Measurements from ENCODE around the gene TMEM45B.

- TF ChIP-seq USF2 (IDR thresholded peaks at IDR 0.05; ENCODE audit: borderline replicate concordance, low read depth, low read length), result no peak
- no peak for TF ChIP-seq FOXJ3 (CRISPR knock-in tag; IDR thresholded peaks at IDR 0.05)
- no peak for TF ChIP-seq CHD2 (IDR thresholded peaks at IDR 0.05; ENCODE audit: low read length, partially characterized antibody)
- no peak for TF ChIP-seq CTCF (IDR thresholded peaks at IDR 0.05)
- no peak for TF ChIP-seq RFX5 (IDR thresholded peaks at IDR 0.05; ENCODE audit: low read length)
- no peak for TF ChIP-seq RXRA (IDR thresholded peaks at IDR 0.05; ENCODE audit: borderline replicate concordance, low read depth)
- no peak for TF ChIP-seq EP300 (IDR thresholded peaks at IDR 0.05; ENCODE audit: borderline replicate concordance in 1 of 2, low read depth in 1 of 2, low read length in 1 of 2)
These were observed 40.4 kb downstream of the TMEM45B start for GRCh38 chr11:129856036-129856435.
